Measurements from ENCODE around the gene PHPT1.

Gene PHPT1

GRCh38 chr9:136825295-136826187, 23.7 kb upstream of the PHPT1 start:
- TF ChIP-seq, protein P1, sequence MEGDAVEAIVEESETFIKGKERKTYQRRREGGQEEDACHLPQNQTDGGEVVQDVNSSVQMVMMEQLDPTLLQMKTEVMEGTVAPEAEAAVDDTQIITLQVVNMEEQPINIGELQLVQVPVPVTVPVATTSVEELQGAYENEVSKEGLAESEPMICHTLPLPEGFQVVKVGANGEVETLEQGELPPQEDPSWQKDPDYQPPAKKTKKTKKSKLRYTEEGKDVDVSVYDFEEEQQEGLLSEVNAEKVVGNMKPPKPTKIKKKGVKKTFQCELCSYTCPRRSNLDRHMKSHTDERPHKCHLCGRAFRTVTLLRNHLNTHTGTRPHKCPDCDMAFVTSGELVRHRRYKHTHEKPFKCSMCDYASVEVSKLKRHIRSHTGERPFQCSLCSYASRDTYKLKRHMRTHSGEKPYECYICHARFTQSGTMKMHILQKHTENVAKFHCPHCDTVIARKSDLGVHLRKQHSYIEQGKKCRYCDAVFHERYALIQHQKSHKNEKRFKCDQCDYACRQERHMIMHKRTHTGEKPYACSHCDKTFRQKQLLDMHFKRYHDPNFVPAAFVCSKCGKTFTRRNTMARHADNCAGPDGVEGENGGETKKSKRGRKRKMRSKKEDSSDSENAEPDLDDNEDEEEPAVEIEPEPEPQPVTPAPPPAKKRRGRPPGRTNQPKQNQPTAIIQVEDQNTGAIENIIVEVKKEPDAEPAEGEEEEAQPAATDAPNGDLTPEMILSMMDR (IDR thresholded peaks at IDR 0.05; ENCODE audit: low read depth, low read length) = no peak
- DNase-seq (ENCODE audit: extremely low read depth, low read depth) = no peak

GRCh38 chr9:136826188-136826541, 23.0 kb upstream of the PHPT1 start:
- DNase-seq (ENCODE audit: extremely low read depth, low read depth) = no peak
- TF ChIP-seq, protein P1 (IDR thresholded peaks at IDR 0.05; ENCODE audit: low read depth, low read length) = no peak

DNA sequence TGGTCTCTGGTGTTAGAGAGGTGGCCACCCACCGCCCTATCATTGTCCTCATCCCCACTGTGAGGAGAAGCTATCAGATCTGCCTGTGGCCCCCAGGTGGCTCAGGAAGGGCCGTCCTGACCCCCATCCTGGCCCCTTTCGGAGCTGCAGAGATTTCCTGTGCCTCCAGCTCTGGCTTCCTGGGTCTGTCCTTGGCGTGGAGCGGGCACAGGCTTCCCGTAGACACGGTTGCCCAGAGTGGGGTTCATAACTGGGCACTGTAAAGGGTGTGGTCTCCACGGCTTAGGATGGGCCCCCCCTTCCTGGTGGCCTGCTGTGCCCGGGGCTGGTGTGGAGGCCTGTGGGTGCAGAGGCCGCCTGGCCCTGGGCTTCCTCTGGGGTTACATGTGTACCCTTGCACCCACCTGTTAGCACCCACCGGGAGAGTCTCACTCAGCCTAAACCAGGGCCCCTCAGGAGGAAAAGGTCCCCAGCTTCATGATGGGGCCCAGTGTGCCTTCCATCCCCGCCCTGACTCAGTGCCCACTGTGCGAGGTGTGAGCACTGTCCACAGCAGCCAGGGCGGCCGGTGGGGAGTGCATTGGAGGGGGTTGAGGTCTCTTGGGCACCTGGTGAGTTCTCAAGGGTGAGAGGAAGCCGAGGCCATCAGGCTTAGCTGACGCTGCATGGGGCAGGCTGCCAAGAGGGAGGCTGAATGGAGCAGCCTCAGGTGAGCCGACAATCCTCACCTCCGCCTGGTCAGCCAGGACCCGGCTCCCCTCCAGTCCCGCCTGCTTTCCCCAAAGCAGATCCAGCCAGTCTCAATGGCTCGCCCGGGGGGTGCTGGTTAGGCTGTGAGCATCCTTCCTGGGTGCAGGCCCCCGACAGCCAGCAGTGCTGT, 22.3 kb upstream of the PHPT1 start:
- TF ChIP-seq, protein P1 (IDR thresholded peaks at IDR 0.05; ENCODE audit: low read depth, low read length) = no peak
- DNase-seq (ENCODE audit: extremely low read depth, low read depth) = no peak

GRCh38 chr9:136827794-136828473, 21.3 kb upstream of the PHPT1 start:
- DNase-seq (ENCODE audit: extremely low read depth, low read depth) = no peak
- TF ChIP-seq, protein P1 (IDR thresholded peaks at IDR 0.05; ENCODE audit: low read depth, low read length) = no peak

DNA sequence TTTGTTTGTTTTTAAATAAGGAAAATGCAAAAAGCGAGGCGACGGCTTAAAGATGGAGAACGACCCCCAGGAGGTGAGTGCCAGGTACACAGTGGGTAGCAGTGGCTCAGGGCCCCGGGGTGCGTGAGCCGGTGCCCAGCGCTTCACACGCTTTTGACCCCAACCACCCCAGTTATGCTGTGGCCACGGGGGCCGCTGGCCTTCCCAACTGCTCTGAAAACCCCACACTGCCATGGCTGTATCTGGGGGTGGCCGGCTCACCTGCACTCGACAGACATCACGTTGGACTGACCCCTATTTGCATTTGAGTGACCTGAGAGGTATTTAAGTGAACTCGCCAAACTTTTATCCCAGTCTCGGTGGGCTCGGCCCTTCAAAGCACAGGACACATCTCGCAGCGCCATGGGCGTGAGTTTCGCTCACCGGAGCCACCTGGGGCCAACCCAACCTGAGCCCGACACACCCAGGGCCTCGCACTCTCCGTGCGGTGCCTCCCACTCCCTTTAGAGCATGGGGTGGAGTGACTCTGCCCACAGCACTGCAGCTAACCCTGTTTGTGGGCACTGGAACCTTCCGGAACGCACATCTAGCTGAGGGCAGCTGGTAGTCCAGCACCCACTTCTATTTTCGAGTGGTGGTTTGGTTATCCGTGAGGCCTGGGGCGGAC, 20.6 kb upstream of the PHPT1 start:
- TF ChIP-seq, protein P1 (IDR thresholded peaks at IDR 0.05; ENCODE audit: low read depth, low read length) = no peak
- DNase-seq (ENCODE audit: extremely low read depth, low read depth) = no peak

DNA sequence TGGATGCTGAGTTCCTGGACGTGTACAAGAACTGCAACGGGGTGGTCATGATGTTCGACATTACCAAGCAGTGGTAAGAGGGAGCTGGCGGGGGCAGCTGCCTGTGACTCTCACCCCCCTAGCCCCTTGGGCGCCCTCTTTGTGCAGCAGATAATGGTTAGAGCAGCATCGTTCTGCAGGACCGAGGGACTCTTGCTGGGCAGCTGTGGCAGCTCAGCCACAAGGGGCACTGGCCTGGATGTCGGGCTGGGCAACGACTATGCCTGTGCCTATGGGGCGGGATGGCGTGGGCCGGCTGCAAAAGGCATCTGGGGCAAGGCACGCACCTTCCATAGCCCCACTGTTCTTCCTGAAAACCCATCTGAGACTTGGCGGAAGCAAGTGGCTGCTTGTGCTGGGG, 19.8 kb upstream of the PHPT1 start:
- TF ChIP-seq, protein P1 (IDR thresholded peaks at IDR 0.05; ENCODE audit: low read depth, low read length) = no peak
- no peak for DNase-seq (ENCODE audit: extremely low read depth, low read depth)

Measured in AG09319 (cell line).